8988T (cell line): ENCODE results near the gene ALKBH8.
"Not testable (repeated sequence)": the region's sequence is repeated elsewhere in the genome, so short reads cannot be mapped to it uniquely, and the experiment has no call there.

ENCODE experiments used
- DNase-seq: peaks from one replicate; pipeline ENCODE4 v3.0.0; 2011

ALKBH8 gene

GRCh38 chr11:107565219-107565937, at the start of gene ALKBH8:
Gene ALKBH8, minus strand, starts transcription at chr11:107565735. Its CDS starts 4,842 bp downstream, at chr11:107560893.
- peak; percentile 37 for DNase-seq

GRCh38 chr11:107612445-107612844, 46.9 kb upstream of the ALKBH8 start:
- DNase-seq = no peak

GRCh38 chr11:107609400-107610218, 44.1 kb upstream of the ALKBH8 start:
- DNase-seq = no peak

GRCh38 chr11:107608809-107609208, 43.3 kb upstream of the ALKBH8 start:
- no peak for DNase-seq

GRCh38 chr11:107606141-107606540, 40.6 kb upstream of the ALKBH8 start:
- DNase-seq = no peak

- no peak for DNase-seq
These were observed 39.8 kb upstream of the ALKBH8 start for GRCh38 chr11:107605061-107606006.

- DNase-seq = peak; percentile 51
These were observed 32.9 kb upstream of the ALKBH8 start for GRCh38 chr11:107598225-107599139.

- DNase-seq = no peak
These were observed 29.2 kb upstream of the ALKBH8 start for GRCh38 chr11:107594736-107595135.

GRCh38 chr11:107593951-107594350, 28.4 kb upstream of the ALKBH8 start:
- no peak for DNase-seq

GRCh38 chr11:107592813-107593212, 27.3 kb upstream of the ALKBH8 start:
- no peak for DNase-seq

GRCh38 chr11:107592231-107592590, 26.7 kb upstream of the ALKBH8 start:
- no peak for DNase-seq

- DNase-seq = peak; percentile 33
These were observed 26.1 kb upstream of the ALKBH8 start for GRCh38 chr11:107591378-107592230.

GRCh38 chr11:107590460-107591377, 25.2 kb upstream of the ALKBH8 start, which contains the start of gene ELMOD1:
Gene ELMOD1, plus strand, starts transcription at chr11:107591147. Its CDS starts 27,043 bp downstream, at chr11:107618190.
- DNase-seq = peak; percentile 73

- no peak for DNase-seq
These were observed 21.9 kb upstream of the ALKBH8 start for GRCh38 chr11:107587306-107587979.

GRCh38 chr11:107583629-107584195, 18.2 kb upstream of the ALKBH8 start:
- DNase-seq = no peak

- DNase-seq = no peak
These were observed 15.6 kb upstream of the ALKBH8 start for GRCh38 chr11:107581147-107581546.

- not testable (repeated sequence) for DNase-seq
These were observed 13.6 kb upstream of the ALKBH8 start for GRCh38 chr11:107579169-107579568.

GRCh38 chr11:107577346-107577711, 11.8 kb upstream of the ALKBH8 start:
- DNase-seq = no peak
